Subcutaneous abdominal adipose tissue (tissue), 5 donors: Measurements from ENCODE around the gene UNC13D.
"Not testable (repeated sequence)": the region's sequence is repeated elsewhere in the genome, so short reads cannot be mapped to it uniquely, and the experiment has no call there.

Experiments
- H3K27ac ChIP-seq: one replicate; pipeline ENCODE4 v1.7.0; 2013; ENCODE audit warnings: low read depth, mild to moderate bottlenecking, inconsistent platforms, low read length, moderate library complexity
- H3K27me3 ChIP-seq, 5 donors: one replicate each; pipeline ENCODE4 v1.7.0; 2013; ENCODE audit warnings: low read length in 5 of 5, inconsistent platforms in 1 of 5; ENCODE audit not compliant: control insufficient read depth in 5 of 5, insufficient read depth in 4 of 5
- H3K36me3 ChIP-seq, 5 donors: one replicate each; pipeline ENCODE4 v1.7.0; 2013; ENCODE audit warnings: low read length in 5 of 5; ENCODE audit not compliant: control insufficient read depth in 5 of 5, insufficient read depth in 5 of 5
- H3K4me1 ChIP-seq, 5 donors: one replicate each; pipeline ENCODE4 v1.7.0; 2013; ENCODE audit warnings: low read length in 5 of 5, mild to moderate bottlenecking in 3 of 5, moderate library complexity in 1 of 5; ENCODE audit not compliant: control insufficient read depth in 5 of 5, insufficient read depth in 5 of 5
- H3K4me3 ChIP-seq, 5 donors: one replicate each; pipeline ENCODE4 v1.7.0; 2013; ENCODE audit warnings: low read length in 5 of 5, low read depth in 1 of 5
- H3K9ac ChIP-seq, 5 donors: one replicate each; pipeline ENCODE4 v1.7.0; 2013; ENCODE audit warnings: low read length in 5 of 5, mild to moderate bottlenecking in 4 of 5, moderate library complexity in 3 of 5
- H3K9me3 ChIP-seq, 5 donors: one replicate each; pipeline ENCODE4 v1.7.0; 2013; ENCODE audit warnings: low read length in 5 of 5; ENCODE audit not compliant: control insufficient read depth in 5 of 5
- donor health status: healthy.
- donor health status: healthy.
- donor health status: healthy.
- donor health status: healthy.
- donor health status: healthy.

The UNC13D gene

DNA sequence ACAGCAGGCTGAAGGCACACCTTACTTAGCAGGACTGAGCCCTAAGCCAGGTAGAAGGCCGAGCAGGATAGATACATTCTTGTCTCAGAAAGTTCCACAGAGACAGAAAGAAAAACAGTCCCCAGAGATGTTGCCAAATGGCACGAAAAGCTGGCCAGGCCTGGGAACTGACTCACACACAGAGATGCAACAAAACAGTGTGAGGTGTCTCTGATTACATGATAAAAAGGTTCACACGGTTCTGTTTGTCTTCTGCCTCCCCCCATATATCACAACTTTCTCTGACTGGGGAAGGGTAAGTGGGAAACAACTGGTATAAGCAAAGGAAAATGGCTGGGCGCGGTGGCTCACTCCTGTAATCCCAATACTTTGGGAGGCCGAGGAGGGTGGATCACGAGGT, 9.2 kb upstream of the UNC13D start:
- H3K4me3 ChIP-seq, result no peak overlapping the region
- no peaks in the 10 kb centered on the region for H3K9me3 ChIP-seq
- H3K27me3 ChIP-seq, result peaks cover 0 to 2% (median 0%) of the 10 kb centered on the region in 5 donors
- H3K36me3 ChIP-seq, result peaks cover 0 to 32% (median 28%) of the 10 kb centered on the region in 5 donors
- peak overlapping the region; percentile 94 for H3K27ac ChIP-seq
- peak overlapping the region; percentile 7 to 71 (median 51) for H3K9ac ChIP-seq
- peaks cover 23 to 62% (median 57%) of the 10 kb centered on the region in 5 donors for H3K4me1 ChIP-seq

DNA sequence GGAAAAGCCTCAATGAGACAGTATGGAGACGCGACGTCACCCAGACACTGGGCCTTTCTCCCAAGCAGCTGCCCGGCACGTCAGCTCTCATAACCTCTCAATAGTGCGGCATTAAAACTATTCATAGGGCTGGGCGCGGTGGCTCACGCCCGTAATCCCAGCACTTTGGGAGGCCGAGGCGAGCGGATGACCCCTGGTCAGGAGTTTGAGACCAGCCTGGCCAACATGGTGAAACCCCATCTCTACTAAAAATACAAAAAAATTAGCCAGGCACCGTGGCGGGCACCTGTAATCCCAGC, 7.4 kb upstream of the UNC13D start:
- H3K9me3 ChIP-seq, H3K27me3 ChIP-seq, H3K4me3 ChIP-seq: not testable (repeated sequence)
- Histone ChIP-seq H3K9ac (peak overlapping the region in 2 of 5 donors; percentile 10 to 22), H3K27ac (peak overlapping the region; percentile 94), H3K4me1 (peaks cover 27 to 74% (median 68%) of the 10 kb centered on the region in 5 donors), H3K36me3 (peaks cover 0 to 50% (median 46%) of the 10 kb centered on the region in 5 donors)

DNA sequence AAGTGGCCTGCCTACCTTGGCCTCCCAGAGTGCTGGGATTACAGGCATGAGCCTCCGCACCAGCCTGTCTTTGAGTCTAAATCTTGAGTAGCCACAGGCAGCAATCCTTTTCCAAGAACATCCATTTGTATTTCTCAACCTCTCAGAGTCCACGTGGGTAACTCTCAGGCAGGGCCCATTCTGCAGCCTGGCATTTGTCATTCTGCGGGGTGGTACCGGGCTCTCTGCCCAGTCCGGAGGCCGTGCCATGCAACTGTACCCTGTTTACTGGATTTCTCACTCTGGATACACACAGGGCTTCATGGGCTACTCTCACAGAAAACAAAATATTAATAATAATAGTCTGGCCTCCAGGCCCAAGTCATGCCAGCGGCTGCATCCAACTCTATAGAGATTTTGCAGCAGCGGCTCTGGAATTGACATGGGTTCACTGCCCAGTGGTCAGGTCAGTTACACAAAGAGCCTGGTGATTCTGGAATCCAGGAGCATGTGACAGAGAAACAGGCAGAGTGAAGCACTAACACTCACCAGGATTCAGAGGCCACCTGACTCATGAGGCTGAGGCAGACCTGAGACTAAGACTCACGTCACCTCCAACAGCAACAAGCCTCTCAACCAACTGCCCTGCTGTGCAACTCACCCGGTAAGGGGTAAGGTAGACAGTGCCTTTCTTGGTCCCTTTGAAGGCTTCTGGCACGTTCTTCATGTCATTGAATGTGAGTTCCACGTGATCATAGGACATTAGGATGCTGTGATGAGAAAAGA, 6.9 kb upstream of the UNC13D start:
- H3K27ac ChIP-seq, result peak overlapping the region; percentile 94
- H3K9ac ChIP-seq, result peak overlapping the region in 2 of 5 donors; percentile 10 to 22

DNA sequence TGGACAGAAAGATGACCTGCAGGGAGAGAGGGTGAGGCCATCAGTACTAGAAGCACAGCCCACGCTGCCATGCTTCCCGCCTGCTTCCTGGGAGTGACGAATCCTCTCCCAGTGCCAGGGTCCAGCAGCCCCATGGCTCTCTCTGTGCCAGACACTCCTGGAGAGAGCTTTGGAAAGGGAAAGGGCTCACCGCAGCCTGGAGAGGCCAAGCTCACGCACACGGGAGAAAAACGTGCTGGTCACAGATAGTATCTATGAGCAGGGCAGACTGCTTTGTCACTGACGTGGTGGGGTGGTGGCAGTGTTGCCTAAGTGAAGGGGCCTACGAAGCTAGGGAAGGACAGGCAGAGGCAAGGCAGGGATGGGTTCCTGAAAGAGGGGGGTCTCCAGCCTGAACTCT, 5.5 kb upstream of the UNC13D start:
- H3K27me3 ChIP-seq, result peaks cover 0 to 2% (median 0%) of the 10 kb centered on the region in 5 donors
- peaks cover 0 to 59% (median 53%) of the 10 kb centered on the region in 5 donors for H3K36me3 ChIP-seq
- H3K4me3 ChIP-seq, result no peak overlapping the region
- H3K4me1 ChIP-seq, result peaks cover 30 to 85% (median 75%) of the 10 kb centered on the region in 5 donors
- peak overlapping the region; percentile 94 for H3K27ac ChIP-seq
- H3K9ac ChIP-seq, result peak overlapping the region in 1 of 5 donors; percentile 8
- H3K9me3 ChIP-seq, result no peaks in the 10 kb centered on the region

More for the DNA sequence above, 6.9 kb upstream of the UNC13D start:
- Histone ChIP-seq H3K36me3 (peaks cover 0 to 54% (median 50%) of the 10 kb centered on the region in 5 donors), H3K9me3 (no peaks in the 10 kb centered on the region), H3K4me3 (no peak overlapping the region), H3K4me1 (peaks cover 28 to 74% (median 67%) of the 10 kb centered on the region in 5 donors), H3K27me3 (peaks cover 0 to 2% (median 0%) of the 10 kb centered on the region in 5 donors)

DNA sequence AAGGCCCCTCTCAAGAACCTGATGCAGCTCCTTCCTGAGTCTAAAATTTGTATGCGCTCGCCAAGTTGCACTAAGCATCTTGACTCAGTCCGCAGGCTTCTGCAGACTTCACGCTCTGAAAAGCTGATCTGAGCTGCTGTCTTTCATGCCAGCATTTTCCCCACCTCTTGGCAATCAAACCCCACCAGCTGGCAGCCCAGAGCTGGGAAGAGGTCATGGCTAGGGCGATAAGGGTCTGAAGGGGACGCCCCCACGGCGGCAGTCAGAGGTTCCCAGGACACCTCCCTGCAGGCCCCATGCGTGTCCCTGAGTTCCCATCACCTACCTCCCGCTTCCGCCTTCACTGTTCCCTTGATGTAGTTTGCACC, 5.1 kb upstream of the UNC13D start:
- H3K4me3 ChIP-seq, result peak overlapping the region in 1 of 5 donors; percentile 14
- peak overlapping the region; percentile 94 for H3K27ac ChIP-seq
- H3K9me3 ChIP-seq, result no peaks in the 10 kb centered on the region
- peaks cover 0 to 2% (median 0%) of the 10 kb centered on the region in 5 donors for H3K27me3 ChIP-seq
- H3K4me1 ChIP-seq, result peaks cover 30 to 81% (median 73%) of the 10 kb centered on the region in 5 donors
- peak overlapping the region in 1 of 5 donors; percentile 37 for H3K9ac ChIP-seq
- H3K36me3 ChIP-seq, result peaks cover 0 to 59% (median 53%) of the 10 kb centered on the region in 5 donors

DNA sequence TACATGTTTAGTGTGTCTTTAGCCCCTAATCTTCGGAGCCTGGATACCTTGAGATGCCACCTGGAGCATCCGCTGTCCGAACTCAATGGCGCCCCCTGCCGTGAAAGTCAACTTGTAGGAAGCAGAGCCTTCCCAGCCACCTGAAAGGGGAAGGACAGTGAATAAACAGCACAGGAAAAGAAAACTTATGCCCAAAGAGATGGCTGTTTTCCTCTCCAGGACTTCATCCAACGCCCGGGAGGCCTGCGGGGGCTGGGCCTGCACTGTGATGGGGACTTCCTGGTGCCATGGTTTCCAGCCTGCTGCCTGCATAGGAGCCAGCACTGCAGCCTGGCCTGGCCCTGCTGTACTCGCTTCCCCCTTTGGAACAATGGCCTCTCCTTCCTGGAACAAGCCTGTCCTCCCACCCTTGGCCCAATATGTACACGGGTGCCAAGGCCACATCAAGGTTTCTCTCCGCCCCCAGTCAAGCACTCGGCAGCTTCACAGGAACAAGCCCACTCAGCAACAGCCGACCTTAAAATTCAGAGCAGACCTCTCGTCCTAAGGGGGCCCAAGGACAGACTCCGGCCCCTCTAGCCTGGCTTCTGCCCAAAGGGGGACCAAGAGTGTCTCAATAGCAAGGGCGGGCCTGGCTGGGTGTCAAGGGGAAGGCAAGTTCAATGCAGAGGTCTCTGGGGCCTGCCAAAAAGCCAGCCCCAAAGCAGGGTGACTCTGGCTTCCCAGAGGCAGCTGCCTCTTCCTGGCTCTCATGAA, 4.5 kb upstream of the UNC13D start:
- Histone ChIP-seq H3K27me3 (peaks cover 0 to 2% (median 0%) of the 10 kb centered on the region in 5 donors), H3K9ac (peak overlapping the region in 2 of 5 donors; percentile 32 to 37), H3K4me3 (peak overlapping the region in 1 of 5 donors; percentile 14), H3K36me3 (peaks cover 0 to 59% (median 53%) of the 10 kb centered on the region in 5 donors), H3K9me3 (no peaks in the 10 kb centered on the region), H3K4me1 (peaks cover 28 to 76% (median 72%) of the 10 kb centered on the region in 5 donors), H3K27ac (peak overlapping the region; percentile 94)

DNA sequence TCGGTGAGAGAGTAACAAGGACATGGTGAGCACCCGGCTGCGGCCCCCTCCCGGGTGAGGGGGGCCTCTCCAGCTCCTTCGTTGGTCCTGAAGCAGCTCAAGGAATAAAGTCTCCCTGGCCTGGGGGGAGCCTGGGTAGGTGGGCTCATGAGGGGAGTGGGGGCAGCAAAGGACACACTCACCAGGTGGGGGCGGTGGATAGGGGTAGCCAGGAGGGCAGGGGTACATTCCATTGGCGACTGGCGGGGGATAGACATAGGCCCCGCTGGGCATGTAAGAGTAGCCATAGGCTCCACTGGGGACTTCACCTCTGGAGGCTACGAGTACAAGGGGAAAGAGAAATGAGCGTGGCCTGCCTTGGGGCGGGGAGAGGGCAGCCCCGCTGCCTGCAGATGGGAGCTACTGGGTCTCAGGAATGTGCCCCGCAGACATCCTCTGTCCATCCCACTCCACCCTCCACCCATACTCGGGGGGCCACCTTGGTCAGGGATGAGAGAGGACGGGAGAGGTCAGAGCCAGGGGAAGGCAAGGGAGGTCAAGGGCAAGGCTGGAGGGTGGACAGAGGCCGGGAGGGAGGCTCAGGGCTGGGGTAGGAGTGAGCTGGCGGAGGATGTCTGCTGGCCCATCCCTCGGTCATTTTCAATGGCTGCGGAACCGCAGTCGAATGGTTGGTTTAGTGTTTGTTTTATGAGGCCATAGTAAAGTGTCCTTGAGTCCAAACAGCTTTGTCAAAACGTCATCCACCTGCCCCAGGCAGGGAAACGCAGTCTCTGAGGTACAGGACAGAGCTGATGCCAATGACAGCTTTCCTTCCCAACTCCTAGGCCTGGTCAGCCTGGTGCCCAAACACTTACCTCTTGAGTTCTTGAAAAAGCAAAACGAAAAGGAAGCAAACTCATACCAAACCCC, 3.7 kb upstream of the UNC13D start:
- Histone ChIP-seq H3K27ac (peak overlapping the region; percentile 94), H3K4me1 (peaks cover 23 to 69% (median 66%) of the 10 kb centered on the region in 5 donors), H3K4me3 (no peak overlapping the region), H3K9ac (peak overlapping the region in 1 of 5 donors; percentile 39), H3K27me3 (no peaks in the 10 kb centered on the region), H3K36me3 (peaks cover 0 to 59% (median 53%) of the 10 kb centered on the region in 5 donors), H3K9me3 (no peaks in the 10 kb centered on the region)

DNA sequence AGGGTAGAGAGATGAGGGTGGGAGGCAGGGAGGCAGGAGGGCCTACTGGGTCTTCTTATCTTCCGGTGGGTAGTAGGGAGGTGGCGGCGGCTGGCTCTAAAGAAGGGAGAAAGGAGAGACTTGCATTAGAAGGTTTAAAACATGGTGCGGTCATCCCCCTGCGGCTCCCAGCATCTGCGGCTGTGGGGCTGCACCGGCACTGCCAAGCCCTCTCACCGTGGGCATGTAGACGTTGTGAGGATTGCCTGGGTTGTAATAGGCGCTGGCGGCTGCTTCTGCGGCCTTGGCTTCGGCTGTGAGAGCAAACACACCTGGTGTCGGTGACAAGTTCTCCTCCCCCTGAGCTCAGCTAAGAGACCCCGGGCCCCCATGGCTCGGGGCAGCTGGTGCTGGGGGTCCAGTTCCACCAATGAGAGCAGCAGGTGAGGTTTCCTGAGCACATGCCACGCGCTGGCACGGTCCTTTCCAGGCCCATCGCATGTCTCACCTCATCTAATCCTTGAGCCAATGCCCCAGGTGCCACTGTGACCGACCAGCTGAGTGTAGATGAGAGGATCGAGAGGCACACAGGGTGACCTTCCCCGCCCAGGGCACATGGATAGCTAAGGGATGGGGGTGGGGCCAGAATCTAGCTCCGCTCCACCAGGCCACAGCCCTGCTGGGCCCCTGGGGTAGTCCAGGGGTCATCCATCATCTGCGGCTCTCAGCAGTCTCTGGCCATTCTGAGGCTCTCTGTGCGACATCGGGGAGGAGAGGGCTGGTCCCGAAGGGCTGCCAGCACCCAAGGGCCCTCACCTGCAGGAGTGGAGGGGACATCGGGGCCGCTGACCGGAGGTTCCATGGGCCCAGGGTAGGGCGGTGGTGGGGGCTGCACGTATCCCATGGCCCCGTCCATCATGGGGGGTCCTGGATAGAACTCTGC, 2.7 kb upstream of the UNC13D start:
- H3K4me3 ChIP-seq, result no peak overlapping the region
- peaks cover 0 to 59% (median 56%) of the 10 kb centered on the region in 5 donors for H3K36me3 ChIP-seq
- peak overlapping the region; percentile 94 for H3K27ac ChIP-seq
- peaks cover 23 to 69% (median 66%) of the 10 kb centered on the region in 5 donors for H3K4me1 ChIP-seq
- H3K9ac ChIP-seq, result no peak overlapping the region
- no peaks in the 10 kb centered on the region for H3K27me3 ChIP-seq
- no peaks in the 10 kb centered on the region for H3K9me3 ChIP-seq
